OCI-LY1 (cell line): ENCODE measurements around the gene SMIM11.
A peak's percentile ranks its signal among the peaks of the same experiment; 100 is the strongest.

Experiments used
- H2AFZ ChIP-seq: fragments of 200-600 bp; sonication (generic), shearing (Covaris generic); 2 replicates; pipeline ENCODE4 v1.6.0; 2014; ENCODE audit warnings: antibody characterized with exemption, mild to moderate bottlenecking, low read length
- H3F3A ChIP-seq: fragments of 200-600 bp; sonication (generic), shearing (Covaris generic); 2 replicates; pipeline ENCODE4 v1.6.0; 2014; ENCODE audit warnings: mild to moderate bottlenecking, antibody characterized with exemption, low read length, moderate library complexity; ENCODE audit not compliant: insufficient read depth
- H3K27ac ChIP-seq: fragments of 200-600 bp; sonication (generic); 2 replicates; pipeline ENCODE4 v1.5.1; 2014; ENCODE audit warnings: low read length, mixed run types, mild to moderate bottlenecking, low read depth; ENCODE audit not compliant: poor library complexity, severe bottlenecking
- H3K27me3 ChIP-seq: fragments of 200-600 bp; sonication (generic); 2 replicates; pipeline ENCODE4 v1.6.0; 2014; ENCODE audit warnings: antibody characterized with exemption, mild to moderate bottlenecking, low read length, moderate library complexity; ENCODE audit not compliant: insufficient read depth
- H3K36me3 ChIP-seq: fragments of 200-600 bp; sonication (generic); 2 replicates; pipeline ENCODE4 v1.6.1; 2014; ENCODE audit warnings: mild to moderate bottlenecking, antibody characterized with exemption, low read length, moderate library complexity, mixed read lengths; ENCODE audit not compliant: insufficient read depth
- H3K4me1 ChIP-seq: fragments of 200-600 bp; sonication (generic); 2 replicates; pipeline ENCODE4 v1.5.1; 2014; ENCODE audit warnings: mild to moderate bottlenecking, low read length, moderate library complexity; ENCODE audit not compliant: insufficient read depth, severe bottlenecking
- H3K4me2 ChIP-seq: fragments of 200-600 bp; sonication (generic), shearing (Covaris generic); 2 replicates; pipeline ENCODE4 v1.6.1; 2014; ENCODE audit warnings: low read length
- H3K4me3 ChIP-seq: fragments of 200-600 bp; sonication (generic); 2 replicates; pipeline ENCODE4 v1.5.1; 2014; ENCODE audit warnings: low read length, low read depth, mild to moderate bottlenecking, mixed read lengths; ENCODE audit not compliant: poor library complexity, severe bottlenecking
- H3K79me2 ChIP-seq: fragments of 200-600 bp; shearing (Covaris generic); 2 replicates; pipeline ENCODE4 v1.6.1; 2016; ENCODE audit warnings: mixed run types, low read length, mixed read lengths; ENCODE audit not compliant: insufficient read depth
- H3K9ac ChIP-seq: fragments of 200-600 bp; sonication (generic), shearing (Covaris generic); 2 replicates; pipeline ENCODE4 v1.6.1; 2014; ENCODE audit warnings: mild to moderate bottlenecking, low read length, mixed read lengths
- H3K9me2 ChIP-seq: fragments of 200-600 bp; sonication (generic), shearing (Covaris generic); 2 replicates; pipeline ENCODE4 v1.6.1; 2014; ENCODE audit warnings: low read depth, mild to moderate bottlenecking, low read length, mixed read lengths
- H3K9me3 ChIP-seq: fragments of 200-600 bp; shearing (Covaris generic); 2 replicates; pipeline ENCODE4 v1.6.1; 2014; ENCODE audit warnings: low read length, mixed read lengths
- H4K20me1 ChIP-seq: fragments of 200-600 bp; sonication (generic), shearing (Covaris generic); 2 replicates; pipeline ENCODE4 v1.6.0; 2016; ENCODE audit warnings: mild to moderate bottlenecking, low read length; ENCODE audit not compliant: insufficient read depth
- EZH2 ChIP-seq: fragments of 200-600 bp; sonication (generic), shearing (Covaris generic); IDR thresholded peaks from 2 replicates; pipeline ENCODE4 v1.8.0; 2017; ENCODE audit warnings: borderline replicate concordance, mixed run types, mild to moderate bottlenecking, antibody characterized with exemption, low read length, moderate library complexity, mixed read lengths
- TF ChIP-seq, protein P1 (sequence below): fragments of 200-600 bp; sonication (generic), shearing (Covaris generic); IDR thresholded peaks from 2 replicates; pipeline ENCODE4 v1.5.1; 2017; ENCODE audit warnings: mild to moderate bottlenecking, antibody characterized with exemption, low read length, moderate library complexity, mixed read lengths

The SMIM11 gene

DNA sequence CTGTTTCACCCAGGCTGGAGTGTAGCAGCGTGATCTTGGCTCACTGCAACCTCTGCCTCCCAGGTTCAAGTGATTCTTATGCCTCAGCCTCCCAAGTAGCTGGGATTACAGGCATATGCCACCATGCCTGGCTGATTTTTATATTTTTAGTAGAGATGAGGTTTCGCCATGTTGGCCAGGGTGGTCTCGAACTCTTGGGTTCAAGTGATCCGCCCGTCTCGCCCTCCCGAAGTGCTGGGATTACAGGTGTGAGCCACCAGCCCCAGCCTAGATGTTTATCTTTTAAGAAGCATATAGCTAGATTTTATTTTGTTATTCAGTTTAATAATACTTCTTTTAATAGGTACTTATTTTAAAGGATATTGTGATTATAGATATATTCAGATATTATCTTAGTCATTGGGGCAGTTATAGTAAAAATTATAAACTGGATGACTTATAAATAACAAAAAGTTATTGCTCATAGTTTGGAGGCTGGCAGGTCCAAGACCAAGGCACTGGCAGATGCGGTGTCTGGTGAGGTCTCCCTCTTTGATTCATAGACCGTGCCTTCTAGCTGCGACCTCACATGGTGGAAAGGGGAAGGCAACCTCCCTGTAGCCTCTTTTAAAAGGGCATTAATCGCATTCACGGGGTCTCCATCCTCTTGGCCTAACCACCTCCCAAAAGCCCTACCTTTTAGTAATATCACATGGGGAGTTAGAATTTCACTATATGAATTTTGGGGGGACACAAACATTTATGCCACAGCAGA lies 14.6 kb upstream of the SMIM11 start:
- Histone ChIP-seq H3K9me3 (no peaks in the 10 kb centered on the region), H3K4me3 (no peak overlapping the region), H3K27me3 (peaks cover 3% of the 10 kb centered on the region; the same call in 1 of the 2 replicates), H3K9ac (no peak overlapping the region), H3K4me1 (peaks cover 14% of the 10 kb centered on the region), H3K27ac (no peak overlapping the region), H3K79me2 (no peaks in the 10 kb centered on the region), H3K4me2 (no peak overlapping the region), H3K9me2 (no peaks in the 10 kb centered on the region), H3F3A (no peaks in the 10 kb centered on the region), H3K36me3 (no peaks in the 10 kb centered on the region; the same call in 1 of the 2 replicates), H4K20me1 (no peaks in the 10 kb centered on the region), H2AFZ (no peak overlapping the region)
- no peak for TF ChIP-seq EZH2
- TF ChIP-seq, protein P1, sequence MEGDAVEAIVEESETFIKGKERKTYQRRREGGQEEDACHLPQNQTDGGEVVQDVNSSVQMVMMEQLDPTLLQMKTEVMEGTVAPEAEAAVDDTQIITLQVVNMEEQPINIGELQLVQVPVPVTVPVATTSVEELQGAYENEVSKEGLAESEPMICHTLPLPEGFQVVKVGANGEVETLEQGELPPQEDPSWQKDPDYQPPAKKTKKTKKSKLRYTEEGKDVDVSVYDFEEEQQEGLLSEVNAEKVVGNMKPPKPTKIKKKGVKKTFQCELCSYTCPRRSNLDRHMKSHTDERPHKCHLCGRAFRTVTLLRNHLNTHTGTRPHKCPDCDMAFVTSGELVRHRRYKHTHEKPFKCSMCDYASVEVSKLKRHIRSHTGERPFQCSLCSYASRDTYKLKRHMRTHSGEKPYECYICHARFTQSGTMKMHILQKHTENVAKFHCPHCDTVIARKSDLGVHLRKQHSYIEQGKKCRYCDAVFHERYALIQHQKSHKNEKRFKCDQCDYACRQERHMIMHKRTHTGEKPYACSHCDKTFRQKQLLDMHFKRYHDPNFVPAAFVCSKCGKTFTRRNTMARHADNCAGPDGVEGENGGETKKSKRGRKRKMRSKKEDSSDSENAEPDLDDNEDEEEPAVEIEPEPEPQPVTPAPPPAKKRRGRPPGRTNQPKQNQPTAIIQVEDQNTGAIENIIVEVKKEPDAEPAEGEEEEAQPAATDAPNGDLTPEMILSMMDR, result peak; percentile 36

DNA sequence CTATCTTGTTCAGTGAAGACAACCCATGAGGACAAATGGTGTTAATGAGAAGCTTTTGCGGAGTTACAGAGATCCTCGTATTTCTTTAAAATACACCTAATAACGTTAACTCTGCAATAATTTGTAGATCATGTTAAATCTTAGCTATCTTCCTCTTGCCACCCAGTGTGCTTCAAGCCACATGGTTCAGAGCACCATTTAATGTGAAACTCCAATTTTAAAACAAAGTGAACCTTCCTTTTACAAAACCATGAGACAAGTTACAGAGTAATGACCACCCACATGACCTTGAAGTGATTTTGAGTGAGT lies 13.2 kb upstream of the SMIM11 start:
- H3K27ac ChIP-seq, result no peak overlapping the region
- H3K9me2 ChIP-seq, result no peaks in the 10 kb centered on the region
- H3K9me3 ChIP-seq, result no peaks in the 10 kb centered on the region
- H3F3A ChIP-seq, result no peaks in the 10 kb centered on the region
- no peak overlapping the region; the same call in 1 of the 2 replicates for H3K9ac ChIP-seq
- H3K36me3 ChIP-seq, result no peaks in the 10 kb centered on the region; the same call in 1 of the 2 replicates
- H3K4me1 ChIP-seq, result peaks cover 14% of the 10 kb centered on the region
- H3K4me2 ChIP-seq, result no peak overlapping the region
- TF ChIP-seq, protein P1, result no peak
- no peak for TF ChIP-seq EZH2
- peaks cover 3% of the 10 kb centered on the region; the same call in 1 of the 2 replicates for H3K27me3 ChIP-seq
- no peak overlapping the region for H3K4me3 ChIP-seq
- H3K79me2 ChIP-seq, result no peaks in the 10 kb centered on the region
- H2AFZ ChIP-seq, result no peak overlapping the region
- no peaks in the 10 kb centered on the region for H4K20me1 ChIP-seq

DNA sequence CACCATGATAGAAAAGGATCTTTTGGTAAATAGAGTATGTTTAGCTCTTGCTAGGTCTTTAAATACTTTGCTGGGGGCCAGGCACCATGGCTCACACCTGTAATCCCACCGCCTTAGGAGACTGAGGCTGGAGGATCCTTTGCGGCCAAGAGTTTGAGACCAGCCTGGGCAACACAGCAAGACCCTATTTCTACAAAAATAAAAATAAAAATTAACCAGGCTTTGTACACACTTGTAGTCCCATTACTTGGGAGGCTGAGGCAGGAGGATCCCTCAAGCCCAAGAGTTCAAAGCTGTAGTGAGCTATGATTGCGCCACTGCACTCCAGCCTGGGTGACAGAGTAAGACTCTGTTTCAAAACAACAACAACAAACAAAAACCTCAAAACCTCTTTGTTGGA lies 12.6 kb upstream of the SMIM11 start:
- Histone ChIP-seq H3K4me2 (no peak overlapping the region), H3K36me3 (no peaks in the 10 kb centered on the region; the same call in 1 of the 2 replicates), H3F3A (no peaks in the 10 kb centered on the region), H4K20me1 (no peaks in the 10 kb centered on the region), H3K9ac (no peak overlapping the region), H3K27ac (no peak overlapping the region), H3K27me3 (peaks cover 3% of the 10 kb centered on the region; the same call in 1 of the 2 replicates), H3K79me2 (no peaks in the 10 kb centered on the region), H2AFZ (no peak overlapping the region), H3K4me1 (peaks cover 14% of the 10 kb centered on the region), H3K4me3 (no peak overlapping the region), H3K9me2 (no peaks in the 10 kb centered on the region), H3K9me3 (no peaks in the 10 kb centered on the region)
- TF ChIP-seq, protein P1, result no peak
- TF ChIP-seq EZH2, result no peak
